Stimulated activated CD4-positive, alpha-beta T cell treated with anti-CD3 and anti-CD28 coated beads, Interleukin-4, amount 100 ng/mL, for 48 hours (primary cell): ENCODE measurements around the gene VAT1.
A peak's percentile ranks its signal among the peaks of the same experiment; 100 is the strongest.
"Not testable (repeated sequence)": the region's sequence is repeated elsewhere in the genome, so short reads cannot be mapped to it uniquely, and the experiment has no call there.

ENCODE experiments used
- DNase-seq, 2 donors: peaks; one replicate each; pipeline ENCODE4 v3.0.0-alpha.2; 2020; ENCODE audit warnings: low read depth in 2 of 2

Gene VAT1

GRCh38 chr17:43006639-43007551 lies 15.3 kb downstream of the VAT1 start, which contains the start of gene IFI35:
Gene IFI35, plus strand, starts transcription at chr17:43006784. Its CDS starts 164 bp downstream, at chr17:43006948.
- peak; percentile 73 to 84 for DNase-seq

- DNase-seq: no peak
Measured at GRCh38 chr17:43003542-43004172, 18.5 kb downstream of the VAT1 start.

DNA sequence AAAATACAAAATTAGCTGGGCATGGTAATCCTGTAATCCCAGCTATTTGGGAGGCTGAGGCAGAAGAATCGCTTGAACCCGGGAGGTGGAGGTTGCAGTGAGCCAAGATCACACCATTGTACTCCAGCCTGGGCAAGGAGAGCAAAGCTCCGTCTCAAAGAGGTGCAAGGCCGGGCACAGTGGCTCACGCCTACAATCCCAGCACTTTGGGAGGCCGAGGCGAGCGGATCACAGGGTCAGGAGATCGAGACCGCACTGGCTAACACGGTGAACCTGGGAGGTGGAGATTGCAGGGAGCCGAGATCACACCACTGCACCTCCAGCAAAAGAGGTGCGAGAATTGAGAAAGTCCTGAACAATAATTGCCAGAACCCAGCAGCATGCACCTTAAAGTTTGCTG lies 21.3 kb downstream of the VAT1 start:
- not testable (repeated sequence) for DNase-seq

GRCh38 chr17:42999003-42999525 lies 23.1 kb downstream of the VAT1 start:
- DNase-seq: no peak

DNA sequence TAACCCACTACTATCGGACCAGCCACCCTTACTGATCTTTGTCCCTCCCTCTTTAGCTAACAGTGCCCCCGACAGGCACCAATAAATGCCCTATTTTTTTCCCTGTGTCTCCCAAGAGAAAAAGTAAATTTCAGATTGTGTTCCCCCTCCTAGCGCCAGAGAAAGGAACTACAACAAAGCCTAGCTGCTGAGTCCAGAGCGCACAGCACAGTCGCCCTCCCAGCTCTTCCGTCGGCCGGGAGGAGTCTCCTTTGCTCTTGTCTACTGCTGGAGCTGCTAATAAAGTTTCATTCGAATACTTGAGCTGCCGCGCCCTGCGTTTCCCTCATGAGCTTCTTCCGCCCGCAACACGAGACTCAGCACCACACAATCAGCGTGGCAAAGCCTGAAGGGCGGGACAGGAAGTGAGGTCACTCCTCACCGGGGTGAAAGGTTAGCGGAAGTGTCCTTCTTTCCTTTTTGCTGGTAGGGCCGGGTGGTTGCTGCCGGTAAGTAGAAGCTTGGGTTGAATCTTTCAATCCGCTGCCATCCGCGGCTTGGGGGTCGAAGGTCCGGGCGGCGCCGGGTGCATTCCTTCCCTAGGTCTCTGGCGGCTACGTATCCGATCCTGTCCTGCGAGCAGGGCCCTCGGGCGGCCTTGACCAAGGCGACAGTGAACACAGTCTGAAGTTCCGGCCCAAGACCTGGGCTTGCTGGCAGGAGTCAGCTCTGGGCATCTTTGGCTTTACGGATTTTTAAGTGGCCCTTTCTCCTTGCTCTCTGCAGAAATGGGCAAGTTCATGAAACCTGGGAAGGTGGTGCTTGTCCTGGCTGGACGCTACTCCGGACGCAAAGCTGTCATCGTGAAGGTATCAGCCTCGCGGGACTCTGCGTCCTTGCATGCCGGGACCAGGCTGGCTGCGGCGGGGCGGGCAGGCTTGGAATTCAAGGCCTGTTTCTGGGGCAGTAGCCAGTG lies 23.9 kb downstream of the VAT1 start, which contains the start of gene RPL27:
RPL27 (plus strand) TSS at position 436 of the 955 bp plus-strand sequence; CDS start at position 768, 332 bp downstream.
- peak; percentile 90 to 95 for DNase-seq

- DNase-seq: no peak
Measured at GRCh38 chr17:42997390-42997983, 24.7 kb downstream of the VAT1 start.

GRCh38 chr17:42993913-42994312 lies 28.3 kb downstream of the VAT1 start:
- not testable (repeated sequence) for DNase-seq

DNA sequence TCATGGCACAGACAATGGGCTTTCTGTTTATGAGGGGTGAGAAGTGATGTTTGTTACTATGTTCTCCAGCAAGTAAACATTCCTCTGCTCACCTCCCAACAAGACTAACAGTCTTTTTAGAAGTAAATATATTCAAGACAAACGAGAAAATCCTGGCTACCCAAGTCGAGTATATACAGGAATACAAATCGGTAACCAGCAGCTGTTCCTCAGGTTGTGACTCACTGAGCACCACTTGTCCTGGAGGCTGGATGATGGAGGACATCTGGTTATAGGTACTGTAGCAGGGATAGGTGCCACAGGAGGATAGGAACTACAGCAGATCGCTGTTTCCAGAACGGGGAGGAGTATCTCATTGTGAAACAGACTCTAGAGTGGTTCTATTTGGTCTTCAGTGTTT lies 29.3 kb downstream of the VAT1 start:
- DNase-seq: no peak

DNA sequence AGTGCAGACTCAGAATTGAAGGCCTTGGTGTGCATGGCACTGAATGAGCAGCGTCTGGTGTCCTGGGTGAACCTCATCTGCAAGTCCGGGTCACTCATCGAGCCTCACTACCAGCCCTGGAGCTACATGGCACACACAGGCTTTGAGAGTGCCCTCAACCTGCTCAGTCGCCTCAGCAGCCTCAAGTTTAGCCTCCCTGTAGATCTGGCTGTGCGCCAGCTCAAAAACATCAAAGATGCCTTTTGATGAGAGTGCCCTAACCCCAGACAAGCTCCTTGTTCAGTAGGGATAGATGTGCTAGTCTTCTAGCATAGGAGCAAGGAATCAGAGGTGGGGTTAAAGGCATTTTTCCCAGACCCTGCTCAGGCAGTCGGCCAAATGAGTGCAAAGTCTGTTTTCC lies 30.7 kb downstream of the VAT1 start:
- DNase-seq: no peak

GRCh38 chr17:42989726-42990652 lies 32.2 kb downstream of the VAT1 start:
- DNase-seq: no peak

GRCh38 chr17:42989141-42989540 lies 33.0 kb downstream of the VAT1 start:
- DNase-seq: no peak

DNA sequence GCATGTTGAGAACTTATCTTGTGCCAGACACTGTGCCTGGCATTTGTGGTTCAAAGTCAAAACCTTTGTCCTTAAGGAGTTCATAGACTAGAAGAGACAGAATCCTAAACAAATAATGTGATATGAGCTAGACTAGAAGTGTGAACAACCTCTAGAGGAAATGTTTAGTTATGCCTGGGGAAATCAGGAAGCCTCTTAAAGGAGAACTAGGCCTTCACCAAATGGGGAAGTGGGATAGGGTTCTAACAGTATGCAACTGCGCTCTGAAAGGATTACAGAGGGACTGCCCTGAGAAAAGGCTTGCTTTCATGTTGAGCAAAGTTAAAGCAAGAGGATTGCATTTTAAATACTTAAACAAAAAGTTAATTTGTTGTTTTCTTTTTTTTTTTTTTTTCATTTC lies 37.0 kb downstream of the VAT1 start:
- DNase-seq: no peak

GRCh38 chr17:42982266-42982665 lies 39.9 kb downstream of the VAT1 start:
- DNase-seq: no peak

- DNase-seq: peak; percentile 56 to 71
Measured at GRCh38 chr17:42980766-42981397, 41.3 kb downstream of the VAT1 start.

DNA sequence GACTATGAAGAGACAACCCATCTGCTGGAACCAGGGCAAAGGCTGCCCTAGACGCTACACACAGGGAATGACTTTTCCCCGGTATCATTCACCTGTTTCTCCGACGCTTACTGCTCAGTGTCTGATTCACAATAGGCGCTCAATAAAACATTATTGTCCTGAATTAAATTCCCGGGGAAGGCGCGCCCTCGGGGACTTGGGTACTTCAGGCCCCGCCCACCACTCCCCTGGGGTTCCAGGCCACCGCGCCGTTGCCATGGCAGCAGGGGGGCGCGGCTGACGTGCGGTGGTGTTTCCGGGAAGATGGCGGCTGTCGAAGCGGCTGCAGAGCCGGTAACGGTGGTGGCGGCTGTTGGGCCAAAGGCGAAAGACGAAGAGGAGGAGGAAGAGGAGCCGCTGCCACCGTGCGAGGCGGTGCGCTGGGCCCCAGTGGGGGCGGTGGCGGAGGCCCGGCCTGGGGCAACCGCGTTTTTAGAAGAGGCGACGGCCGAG lies 41.9 kb downstream of the VAT1 start, which contains the start of gene RUNDC1:
RUNDC1 (plus strand) TSS at position 292 of the 492 bp plus-strand sequence; CDS start at position 304, 12 bp downstream.
- DNase-seq: peak; percentile 86 to 90

DNA sequence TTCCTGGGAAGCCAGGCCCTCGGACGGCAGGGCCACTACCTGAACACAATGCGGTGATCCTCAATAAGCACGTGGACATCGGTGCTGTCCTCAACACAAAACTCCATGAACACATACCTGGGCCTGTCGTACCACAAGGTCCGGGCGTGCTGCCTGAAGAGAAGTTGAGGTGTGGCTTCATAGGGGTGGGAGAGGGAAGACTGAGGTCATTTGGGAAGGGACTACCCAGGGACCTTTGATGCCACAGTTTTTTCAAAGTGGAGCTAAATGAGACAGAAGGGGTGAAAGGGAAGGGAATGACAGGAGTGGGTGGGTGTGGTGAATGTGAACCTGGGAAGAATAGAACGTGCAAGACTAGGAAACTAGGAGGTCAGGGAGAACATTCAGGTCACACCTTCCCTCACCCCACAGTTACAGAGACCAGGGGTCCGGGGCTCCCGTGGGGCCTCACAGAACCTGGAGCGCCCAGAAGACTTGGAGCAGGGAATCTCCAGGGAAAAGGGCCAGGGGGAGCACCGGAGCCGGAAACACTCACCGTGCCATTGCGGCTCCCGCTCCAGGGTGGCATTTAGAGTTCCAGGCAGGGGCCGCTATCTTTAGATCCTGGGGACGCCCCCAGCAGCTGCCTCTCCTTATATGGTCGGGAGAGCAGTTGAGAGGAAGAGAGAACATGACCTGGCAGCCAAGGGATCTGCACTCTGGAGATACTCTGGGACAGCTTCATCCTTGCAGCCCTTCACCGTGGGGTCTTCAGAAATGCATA lies 42.5 kb downstream of the VAT1 start, which contains the start of gene PTGES3L:
PTGES3L (minus strand) TSS at position 570 of the 763 bp plus-strand sequence; CDS start at position 543, 27 bp downstream.
- peak; percentile 22 to 38 for DNase-seq

DNA sequence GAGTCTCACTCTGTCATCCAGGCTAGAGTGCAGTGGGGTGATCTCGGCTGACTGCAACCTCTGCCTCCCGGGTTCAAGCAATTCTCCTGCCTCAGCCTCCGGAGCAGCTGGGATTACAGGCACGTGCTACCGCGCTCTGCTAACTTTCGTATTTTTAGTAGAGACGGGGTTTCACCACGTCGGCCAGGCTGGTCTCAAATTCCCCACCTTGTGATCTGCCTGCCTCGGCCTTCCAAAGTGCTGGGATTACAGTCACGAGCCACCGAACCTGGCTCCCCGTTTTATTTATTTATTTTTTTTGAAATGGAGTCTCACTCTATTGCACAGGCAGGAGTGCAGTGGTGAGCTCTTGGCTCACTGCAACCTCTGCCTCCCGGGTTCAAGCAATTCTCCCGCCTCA lies 46.5 kb downstream of the VAT1 start:
- not testable (repeated sequence) for DNase-seq

DNA sequence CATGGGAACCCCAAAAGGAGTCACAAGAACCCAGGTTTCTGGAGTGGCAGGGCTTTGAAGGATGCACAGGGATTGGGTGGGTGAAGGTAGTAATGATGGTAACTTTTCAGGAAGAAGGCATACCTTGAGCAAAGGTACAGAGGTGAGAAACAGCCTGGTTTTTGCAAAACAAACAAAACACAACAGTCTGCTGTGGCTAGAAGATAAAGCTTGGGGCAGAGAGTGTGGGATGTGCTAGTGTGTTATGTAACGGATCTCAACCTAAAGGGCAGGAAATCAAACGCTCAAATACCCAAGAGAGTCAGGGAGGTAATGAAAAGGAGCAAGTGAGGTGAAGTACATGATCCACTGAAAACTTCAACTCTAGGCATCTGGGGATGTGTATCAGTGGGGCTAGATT lies 46.9 kb downstream of the VAT1 start:
- DNase-seq: no peak
